ENCODE measurements around the gene ARFIP1.
"Not testable (repeated sequence)": the region's sequence is repeated elsewhere in the genome, so short reads cannot be mapped to it uniquely, and the experiment has no call there.

ARFIP1 gene

DNA sequence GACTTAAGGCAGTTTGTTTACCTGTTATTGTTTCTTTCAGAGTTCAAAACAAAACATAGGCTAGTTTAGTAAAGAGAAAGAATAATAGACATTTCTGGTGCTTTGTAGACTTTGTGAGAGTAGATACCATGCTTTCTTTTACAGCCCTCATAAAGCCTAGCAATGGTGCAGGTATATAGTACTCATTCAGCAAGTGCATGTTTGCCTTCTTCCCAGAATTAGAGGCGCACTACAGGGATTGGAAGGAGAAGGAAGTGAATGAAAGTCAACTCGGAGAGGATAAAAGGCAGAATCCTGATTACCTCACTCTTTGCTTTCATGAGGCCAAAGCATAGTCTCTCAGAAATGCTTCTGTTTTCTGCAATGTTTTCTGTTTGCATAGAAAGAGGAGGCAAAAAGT, 113.2 kb downstream of the ARFIP1 start:
- Mint-ChIP-seq H3K4me1 (no peaks in the 10 kb centered on the region), H3K27ac (no peak overlapping the region), H3K36me3 (peaks cover 32% of the 10 kb centered on the region), H3K27me3 (no peaks in the 10 kb centered on the region), H3K9me3 (no peaks in the 10 kb centered on the region), H3K4me3 (no peak overlapping the region)

DNA sequence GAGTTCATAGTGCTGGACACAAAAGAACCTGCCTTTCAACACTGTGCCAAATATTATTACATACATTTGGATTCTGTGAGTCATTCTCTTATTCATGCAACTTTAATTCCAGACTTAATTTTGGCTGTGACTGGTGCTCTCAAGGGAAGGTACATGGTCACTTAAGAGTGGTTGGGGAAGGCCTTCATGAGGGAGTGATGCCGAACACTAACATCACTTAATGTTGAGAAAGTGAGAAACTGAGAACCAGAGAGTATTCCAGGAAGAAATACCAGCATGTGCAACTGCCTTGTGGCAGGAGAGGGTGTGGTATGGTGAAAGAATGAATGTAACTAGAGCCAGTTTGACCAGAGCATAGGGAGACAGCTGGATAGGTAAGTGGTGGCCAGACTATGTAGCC, 114.9 kb downstream of the ARFIP1 start:
- Mint-ChIP-seq H3K9me3 (no peaks in the 10 kb centered on the region), H3K36me3 (peaks cover 33% of the 10 kb centered on the region), H3K4me3 (no peak overlapping the region), H3K27ac (no peak overlapping the region), H3K27me3 (no peaks in the 10 kb centered on the region), H3K4me1 (no peaks in the 10 kb centered on the region)

- Mint-ChIP-seq H3K27ac (no peak overlapping the region), H3K4me1 (no peaks in the 10 kb centered on the region), H3K36me3 (peaks cover 21% of the 10 kb centered on the region), H3K4me3 (no peak overlapping the region), H3K9me3 (no peaks in the 10 kb centered on the region), H3K27me3 (no peaks in the 10 kb centered on the region)
Measured at GRCh38 chr4:152896811-152897210, 117.1 kb downstream of the ARFIP1 start.

DNA sequence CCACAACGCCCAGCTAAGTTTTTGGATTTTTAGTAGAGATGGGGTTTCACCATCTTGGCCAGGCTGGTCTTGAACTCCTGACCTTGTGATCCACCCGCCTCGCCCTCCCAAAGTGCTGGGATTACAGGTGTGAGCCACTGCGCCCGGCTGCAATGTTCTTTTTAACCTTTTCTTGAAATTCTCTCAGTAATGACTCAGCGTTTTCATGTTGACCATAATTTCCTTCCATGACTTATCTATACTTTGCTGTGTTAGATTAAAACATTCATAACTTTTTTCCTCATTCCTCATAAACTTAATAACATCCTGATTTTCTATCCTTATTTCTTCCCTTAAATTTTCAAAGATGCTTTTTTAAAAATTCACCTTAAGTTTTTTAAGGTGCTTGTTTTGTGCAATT, 118.4 kb downstream of the ARFIP1 start:
- H3K27me3 Mint-ChIP-seq, H3K4me3 Mint-ChIP-seq, H3K27ac Mint-ChIP-seq, H3K9me3 Mint-ChIP-seq, H3K4me1 Mint-ChIP-seq: not testable (repeated sequence)
- H3K36me3 Mint-ChIP-seq = peaks cover 11% of the 10 kb centered on the region

DNA sequence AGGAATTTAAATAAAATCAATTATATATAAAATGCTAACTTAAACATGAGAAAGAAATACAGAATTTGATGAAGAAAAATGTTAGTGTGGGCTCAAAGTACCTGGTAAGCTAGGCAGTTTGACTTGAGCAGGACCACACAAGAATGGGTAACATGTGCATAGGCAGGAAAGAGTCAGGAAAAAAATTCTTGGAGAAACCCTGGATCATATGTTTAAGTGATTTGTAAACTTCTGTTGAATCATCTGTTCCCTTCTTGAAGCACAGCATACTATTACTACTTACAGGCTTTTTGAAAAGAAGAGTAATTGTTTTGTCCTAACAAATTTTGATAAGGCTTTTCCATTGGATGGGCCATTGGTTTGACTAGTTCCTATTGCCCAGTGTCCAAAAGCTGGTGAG, 118.9 kb downstream of the ARFIP1 start:
- Mint-ChIP-seq H3K27me3 (no peaks in the 10 kb centered on the region), H3K27ac (no peak overlapping the region), H3K9me3 (no peaks in the 10 kb centered on the region)

GRCh38 chr4:152900395-152900794, 120.6 kb downstream of the ARFIP1 start:
- Mint-ChIP-seq H3K4me1 (no peaks in the 10 kb centered on the region), H3K36me3 (peaks cover 11% of the 10 kb centered on the region), H3K4me3 (no peak overlapping the region), H3K27me3 (no peaks in the 10 kb centered on the region), H3K9me3 (no peaks in the 10 kb centered on the region), H3K27ac (no peak overlapping the region)

More for the DNA sequence above, 118.9 kb downstream of the ARFIP1 start:
- no peaks in the 10 kb centered on the region for H3K4me1 Mint-ChIP-seq
- H3K36me3 Mint-ChIP-seq = peaks cover 8% of the 10 kb centered on the region
- H3K4me3 Mint-ChIP-seq = no peak overlapping the region

GRCh38 chr4:152901205-152901604, 121.5 kb downstream of the ARFIP1 start:
- peaks cover 10% of the 10 kb centered on the region for H3K36me3 Mint-ChIP-seq
- no peak overlapping the region for H3K4me3 Mint-ChIP-seq
- no peaks in the 10 kb centered on the region for H3K27me3 Mint-ChIP-seq
- H3K9me3 Mint-ChIP-seq = no peaks in the 10 kb centered on the region
- no peak overlapping the region for H3K27ac Mint-ChIP-seq
- H3K4me1 Mint-ChIP-seq = no peaks in the 10 kb centered on the region

DNA sequence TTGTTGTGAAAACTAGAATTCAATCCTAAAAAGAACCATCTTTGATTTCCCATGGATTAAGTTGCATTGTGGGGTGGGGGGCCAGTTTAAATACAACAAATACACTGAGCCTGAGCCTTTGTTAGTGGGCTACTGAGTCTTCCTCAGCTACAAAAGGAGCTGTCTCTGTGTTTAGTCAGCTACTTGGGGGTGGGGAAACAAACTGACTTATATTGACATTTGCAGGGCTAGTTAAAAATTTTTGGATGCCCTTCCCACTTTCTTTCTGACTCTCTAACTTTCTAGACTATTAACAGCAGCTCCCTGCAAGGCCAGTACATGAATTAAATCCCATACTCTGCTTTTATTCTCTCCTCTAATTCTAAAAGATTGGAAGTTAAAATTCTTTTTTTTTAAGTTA, 123.9 kb downstream of the ARFIP1 start:
- Mint-ChIP-seq H3K27me3 (no peaks in the 10 kb centered on the region), H3K4me1 (no peaks in the 10 kb centered on the region), H3K27ac (no peak overlapping the region), H3K9me3 (no peaks in the 10 kb centered on the region), H3K36me3 (peaks cover 15% of the 10 kb centered on the region), H3K4me3 (no peak overlapping the region)

DNA sequence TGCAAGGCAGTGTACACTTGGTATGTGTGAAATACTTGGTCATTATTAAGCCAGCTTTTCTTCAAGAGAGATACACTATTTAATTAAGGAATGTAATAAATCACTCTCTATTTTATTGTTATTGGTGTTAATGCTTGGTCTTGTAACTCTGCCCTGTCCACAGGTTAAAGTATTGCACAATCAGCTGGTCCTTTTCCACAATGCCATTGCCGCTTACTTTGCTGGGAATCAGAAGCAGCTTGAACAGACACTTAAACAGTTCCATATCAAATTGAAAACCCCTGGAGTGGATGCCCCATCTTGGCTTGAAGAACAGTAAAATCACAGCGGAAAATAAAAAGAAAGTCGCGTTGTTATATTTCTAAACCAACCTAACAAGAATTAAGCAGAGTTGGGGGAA, 130.1 kb downstream of the ARFIP1 start:
- Mint-ChIP-seq H3K27ac (no peak overlapping the region), H3K36me3 (peaks cover 15% of the 10 kb centered on the region), H3K27me3 (no peaks in the 10 kb centered on the region), H3K9me3 (no peaks in the 10 kb centered on the region), H3K4me1 (no peaks in the 10 kb centered on the region), H3K4me3 (no peak overlapping the region)

- H3K27me3 Mint-ChIP-seq = no peaks in the 10 kb centered on the region
- H3K27ac Mint-ChIP-seq = no peak overlapping the region
- H3K4me3 Mint-ChIP-seq = no peak overlapping the region
- no peaks in the 10 kb centered on the region for H3K4me1 Mint-ChIP-seq
- no peaks in the 10 kb centered on the region for H3K9me3 Mint-ChIP-seq
- peaks cover 15% of the 10 kb centered on the region for H3K36me3 Mint-ChIP-seq
Measured at GRCh38 chr4:152910521-152910920, 130.8 kb downstream of the ARFIP1 start.

- Mint-ChIP-seq H3K27me3 (peaks cover 1% of the 10 kb centered on the region), H3K36me3 (peaks cover 17% of the 10 kb centered on the region), H3K4me1 (no peaks in the 10 kb centered on the region)
Measured at GRCh38 chr4:152917543-152918395, 138.0 kb downstream of the ARFIP1 start.

GRCh38 chr4:152919826-152920225, 140.1 kb downstream of the ARFIP1 start:
- Mint-ChIP-seq H3K27me3 (peaks cover 1% of the 10 kb centered on the region), H3K4me3 (no peak overlapping the region), H3K36me3 (peaks cover 17% of the 10 kb centered on the region), H3K4me1 (no peaks in the 10 kb centered on the region), H3K9me3 (peaks cover 9% of the 10 kb centered on the region), H3K27ac (no peak overlapping the region)

More at GRCh38 chr4:152917543-152918395, 138.0 kb downstream of the ARFIP1 start:
- peaks cover 9% of the 10 kb centered on the region for H3K9me3 Mint-ChIP-seq
- no peak overlapping the region for H3K27ac Mint-ChIP-seq
- no peak overlapping the region for H3K4me3 Mint-ChIP-seq

GRCh38 chr4:152920768-152921167, 141.0 kb downstream of the ARFIP1 start:
- Mint-ChIP-seq H3K27me3 (peaks cover 1% of the 10 kb centered on the region), H3K4me3 (no peak overlapping the region), H3K4me1 (no peaks in the 10 kb centered on the region), H3K36me3 (peaks cover 17% of the 10 kb centered on the region), H3K9me3 (peaks cover 9% of the 10 kb centered on the region), H3K27ac (no peak overlapping the region)

DNA sequence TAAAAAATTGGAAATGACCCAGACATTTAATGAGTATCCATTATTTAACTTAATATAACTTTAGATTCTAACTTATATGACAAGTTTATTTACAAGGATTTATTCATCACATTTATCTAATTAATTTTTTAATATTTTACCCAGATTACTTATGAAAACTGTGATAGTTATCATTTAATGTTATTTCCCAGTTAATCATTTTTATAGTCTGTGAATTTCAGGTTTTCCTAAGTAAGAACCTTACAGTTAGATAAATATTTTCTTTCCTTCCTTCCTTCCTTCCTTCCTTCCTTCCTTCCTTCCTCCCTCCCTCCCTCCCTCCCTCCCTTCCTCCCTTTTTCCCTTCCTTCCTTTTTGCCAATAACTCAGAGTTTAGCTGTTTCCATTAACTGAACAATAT, 141.5 kb downstream of the ARFIP1 start:
- peaks cover 9% of the 10 kb centered on the region for H3K9me3 Mint-ChIP-seq
- H3K27ac Mint-ChIP-seq = no peak overlapping the region
- no peak overlapping the region for H3K4me3 Mint-ChIP-seq
- H3K4me1 Mint-ChIP-seq = no peaks in the 10 kb centered on the region
- peaks cover 18% of the 10 kb centered on the region for H3K36me3 Mint-ChIP-seq
- H3K27me3 Mint-ChIP-seq = peaks cover 3% of the 10 kb centered on the region

GRCh38 chr4:152925851-152926250, 146.1 kb downstream of the ARFIP1 start:
- peaks cover 2% of the 10 kb centered on the region for H3K27me3 Mint-ChIP-seq
- H3K36me3 Mint-ChIP-seq = peaks cover 8% of the 10 kb centered on the region
- H3K27ac Mint-ChIP-seq = no peak overlapping the region
- H3K9me3 Mint-ChIP-seq = no peaks in the 10 kb centered on the region
- H3K4me1 Mint-ChIP-seq = no peaks in the 10 kb centered on the region
- H3K4me3 Mint-ChIP-seq = no peak overlapping the region

DNA sequence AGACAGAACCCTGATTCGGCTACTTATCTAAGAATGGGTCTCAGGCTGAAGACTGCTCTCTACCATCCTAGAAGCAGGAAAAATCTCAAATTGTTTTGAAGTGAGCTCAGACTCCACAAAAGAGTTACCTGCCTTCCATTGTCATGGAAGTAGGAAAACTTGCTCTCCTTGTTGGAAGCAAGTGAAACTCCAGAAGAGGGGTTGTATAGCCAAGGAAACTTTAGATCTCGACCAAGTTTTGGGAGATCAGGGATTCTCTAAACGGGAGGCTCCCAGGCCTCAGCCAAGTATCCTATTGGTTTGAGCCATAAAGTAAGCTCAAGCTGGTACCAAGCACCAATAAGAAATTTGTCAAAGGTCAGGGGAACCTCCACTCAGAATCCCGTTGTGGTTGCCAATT, 147.2 kb downstream of the ARFIP1 start:
- peaks cover 3% of the 10 kb centered on the region for H3K36me3 Mint-ChIP-seq
- H3K27ac Mint-ChIP-seq = no peak overlapping the region
- no peaks in the 10 kb centered on the region for H3K4me1 Mint-ChIP-seq
- no peaks in the 10 kb centered on the region for H3K9me3 Mint-ChIP-seq
- no peak overlapping the region for H3K4me3 Mint-ChIP-seq
- peaks cover 4% of the 10 kb centered on the region for H3K27me3 Mint-ChIP-seq

GRCh38 chr4:152927737-152928136, 148.0 kb downstream of the ARFIP1 start:
- Mint-ChIP-seq H3K9me3 (no peaks in the 10 kb centered on the region), H3K4me1 (no peaks in the 10 kb centered on the region), H3K27ac (no peak overlapping the region), H3K4me3 (no peak overlapping the region), H3K36me3 (peaks cover 2% of the 10 kb centered on the region), H3K27me3 (peaks cover 6% of the 10 kb centered on the region)
